ENCODE measurements around the gene ANKS1B. TPM values are rescaled to one million over a fixed set of nuclear protein-coding genes. Genes with fewer than 3 reads are reported as not detected.

Gene ANKS1B
- total and polyA plus RNA-seq, 10 of the 15 experiments (the other 5 are each of a cell fraction or from before 2014, with no cell fraction given), result 0.16 to 1.3 (median 0.82) TPM; not detected in 7

GRCh38 chr12:99039367-99040120, 945.2 kb downstream of the ANKS1B start (continued):
- TF ChIP-seq CEBPZ (IDR thresholded peaks at IDR 0.05; ENCODE audit: low read depth, low read length) (no peak), IRF4 (IDR thresholded peaks at IDR 0.05; ENCODE audit: low read depth, low read length) (no peak), ZNF217 (IDR thresholded peaks at IDR 0.05) (no peak), USF1 (IDR thresholded peaks at IDR 0.05; ENCODE audit: borderline replicate concordance, extremely low read length, insufficient read depth, low read depth, low read length) (no peak), SMAD1 (IDR thresholded peaks at IDR 0.05; ENCODE audit: low read depth, partially characterized antibody) (no peak), BACH1 (IDR thresholded peaks at IDR 0.05; ENCODE audit: borderline replicate concordance) (no peak), IRF3 (IDR thresholded peaks at IDR 0.05) (no peak), CREB1 (IDR thresholded peaks at IDR 0.05; ENCODE audit: low read depth) (no peak), ATF2 (IDR thresholded peaks at IDR 0.05; ENCODE audit: low read length) (no peak), PKNOX1 (IDR thresholded peaks at IDR 0.05) (no peak), SUZ12 (IDR thresholded peaks at IDR 0.05; ENCODE audit: unreplicated experiment) (no peak), CHD2 (IDR thresholded peaks at IDR 0.05; ENCODE audit: borderline replicate concordance, low read depth, low read length) (no peak), GABPA (IDR thresholded peaks at IDR 0.05; ENCODE audit: low read depth) (no peak), STAT3 (IDR thresholded peaks at IDR 0.05; ENCODE audit: low read depth, low read length) (no peak)
